DMS 273 (cell line): ENCODE results near the gene FOSL1.

ENCODE experiments used
- DNase-seq: peaks from one replicate; lab custom pipeline; 2025; ENCODE audit not compliant: unreplicated experiment; lab: John Stamatoyannopoulos, UW

The FOSL1 gene

DNA sequence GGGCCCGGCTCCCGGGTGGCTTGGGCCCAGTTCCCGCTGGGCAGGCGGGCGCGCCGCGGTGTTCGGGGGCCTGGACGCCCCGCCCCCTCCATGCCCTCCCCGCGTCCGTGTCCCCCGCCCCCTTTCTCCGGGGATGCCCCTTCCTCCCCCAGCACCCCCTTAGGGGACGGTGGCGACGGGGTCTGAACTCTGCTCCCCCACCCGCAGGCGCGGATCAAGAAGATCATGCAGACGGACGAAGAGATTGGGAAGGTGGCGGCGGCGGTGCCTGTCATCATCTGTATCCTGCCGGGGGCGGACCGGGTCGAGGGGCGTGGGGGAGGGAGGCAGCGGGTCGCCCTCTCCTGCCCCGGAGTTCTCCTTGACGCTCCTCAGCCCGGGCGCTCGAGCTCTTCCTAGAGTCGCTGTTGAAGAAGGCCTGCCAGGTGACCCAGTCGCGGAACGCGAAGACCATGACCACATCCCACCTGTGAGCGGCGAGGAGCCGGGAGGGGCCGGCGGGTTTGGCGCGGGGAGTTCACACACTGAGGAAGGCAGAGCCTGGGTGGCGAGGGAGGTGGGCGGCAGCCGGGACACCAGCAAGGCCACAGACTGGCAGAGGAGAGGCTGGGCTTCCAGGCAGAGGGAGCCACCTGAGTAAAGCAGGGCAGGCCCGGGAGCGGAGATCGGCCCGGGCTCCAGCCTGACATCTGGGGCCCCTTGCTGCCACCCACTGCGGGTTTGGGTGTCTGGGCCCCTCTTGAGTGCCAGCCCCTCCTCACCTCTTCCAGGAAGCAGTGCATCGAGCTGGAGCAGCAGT is 19.6 kb upstream of the FOSL1 start:
- DNase-seq, result peak; percentile 62

- peak; percentile 97 for DNase-seq
These were observed 19.0 kb upstream of the FOSL1 start, which contains the start of gene DRAP1 for GRCh38 chr11:65919141-65919572. Gene DRAP1, plus strand, starts transcription at chr11:65919426. Its CDS starts 76 bp downstream, at chr11:65919502.

GRCh38 chr11:65918211-65919140 is 18.3 kb upstream of the FOSL1 start, which contains the start of gene C11orf68:
Gene C11orf68, minus strand, starts transcription at chr11:65919062. Its CDS starts 31 bp downstream, at chr11:65919031.
- DNase-seq, result peak; percentile 63

- DNase-seq, result no peak
These were observed 17.4 kb upstream of the FOSL1 start for GRCh38 chr11:65917434-65918210.

- DNase-seq, result no peak
These were observed 16.9 kb upstream of the FOSL1 start for GRCh38 chr11:65917077-65917433.

DNA sequence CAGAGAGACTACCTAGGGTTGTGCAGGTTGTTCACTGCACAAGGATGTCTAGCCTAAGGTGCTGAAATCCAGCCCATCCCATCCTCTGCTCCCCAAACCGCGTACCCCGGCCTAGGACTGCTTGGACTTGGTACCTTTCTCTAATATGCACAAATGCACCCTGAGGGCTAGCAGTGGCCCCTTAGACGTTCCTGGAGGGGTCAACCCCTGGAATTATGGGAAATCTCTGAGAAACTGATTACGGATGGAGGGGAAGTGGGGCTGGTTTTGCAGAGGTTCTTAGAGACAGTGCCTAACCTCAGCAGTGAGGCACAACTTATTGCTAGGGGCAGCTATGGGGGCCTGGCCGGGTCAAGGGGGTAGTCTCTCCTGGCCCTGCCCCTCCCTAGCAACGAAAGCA is 16.2 kb upstream of the FOSL1 start:
- no peak for DNase-seq

DNA sequence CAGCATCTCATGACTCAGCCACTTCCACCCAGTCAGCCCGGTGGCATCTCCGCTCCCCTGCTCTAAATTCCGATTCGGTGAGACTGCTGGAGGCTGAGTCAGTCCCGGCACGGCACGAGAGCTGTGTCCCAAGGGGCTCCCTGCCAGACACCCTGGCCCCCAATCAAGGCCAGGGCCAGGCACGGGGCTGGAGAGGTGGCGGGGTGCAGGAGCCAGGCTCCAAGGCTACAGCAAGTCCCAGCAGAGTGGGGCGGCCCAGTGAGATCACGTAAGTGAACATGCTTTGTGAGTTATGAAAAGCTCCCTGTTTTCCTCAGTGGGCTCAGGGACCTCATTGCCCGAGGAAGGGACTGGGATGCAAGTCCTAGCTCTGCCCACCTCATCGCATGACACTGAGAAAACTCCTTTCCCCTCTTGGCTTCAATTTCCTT is 15.6 kb upstream of the FOSL1 start:
- DNase-seq, result peak; percentile 63

GRCh38 chr11:65915101-65915820 is 15.1 kb upstream of the FOSL1 start:
- peak; percentile 72 for DNase-seq

- DNase-seq, result no peak
These were observed 12.7 kb upstream of the FOSL1 start for GRCh38 chr11:65912845-65913244.

DNA sequence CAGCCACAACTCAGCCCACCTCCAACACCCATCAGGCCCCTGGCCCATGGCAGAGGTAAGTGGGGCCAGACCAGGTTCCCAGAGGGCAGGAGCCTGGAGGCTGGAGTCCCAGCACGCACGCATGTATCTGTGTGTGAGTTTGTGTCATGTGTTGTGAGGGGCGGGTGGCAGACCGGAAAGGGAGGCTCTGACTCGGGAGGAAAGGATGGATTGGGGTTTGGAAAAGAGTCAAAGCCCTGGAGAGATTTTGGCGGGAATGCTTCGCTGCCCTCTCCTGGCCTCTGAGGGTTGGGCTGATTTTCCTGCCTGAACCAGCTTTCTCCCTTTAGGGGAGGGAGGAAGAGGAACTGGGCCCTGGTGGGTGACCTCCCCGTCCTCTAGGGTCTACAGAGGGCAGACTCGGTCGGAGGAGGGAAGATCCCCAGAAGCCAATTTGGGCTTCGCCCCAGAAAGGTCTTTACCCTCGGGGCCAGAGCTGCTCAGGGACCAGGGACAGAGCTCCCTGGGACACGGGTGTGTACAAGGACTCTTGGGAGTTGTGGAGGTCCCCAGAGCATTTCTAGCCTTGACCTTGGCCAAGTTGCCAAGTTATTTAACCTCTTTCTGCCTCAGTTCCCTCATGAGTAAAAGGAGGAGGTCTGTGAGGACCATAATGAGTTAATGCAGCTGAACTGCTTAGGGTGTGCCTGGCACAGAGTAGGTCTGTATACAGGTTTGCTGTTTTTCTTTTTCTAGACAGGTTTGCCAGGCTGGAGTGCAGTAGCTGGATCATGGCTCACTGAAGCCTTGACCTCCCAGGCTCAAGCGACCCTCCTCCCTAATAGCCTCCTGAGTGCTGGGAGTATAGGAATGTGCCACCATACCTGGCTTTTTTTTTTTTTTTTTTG is 11.7 kb upstream of the FOSL1 start:
- DNase-seq, result peak; percentile 82

GRCh38 chr11:65907878-65908277 is 7.7 kb upstream of the FOSL1 start:
- DNase-seq, result no peak

GRCh38 chr11:65906602-65907001 is 6.4 kb upstream of the FOSL1 start:
- no peak for DNase-seq

DNA sequence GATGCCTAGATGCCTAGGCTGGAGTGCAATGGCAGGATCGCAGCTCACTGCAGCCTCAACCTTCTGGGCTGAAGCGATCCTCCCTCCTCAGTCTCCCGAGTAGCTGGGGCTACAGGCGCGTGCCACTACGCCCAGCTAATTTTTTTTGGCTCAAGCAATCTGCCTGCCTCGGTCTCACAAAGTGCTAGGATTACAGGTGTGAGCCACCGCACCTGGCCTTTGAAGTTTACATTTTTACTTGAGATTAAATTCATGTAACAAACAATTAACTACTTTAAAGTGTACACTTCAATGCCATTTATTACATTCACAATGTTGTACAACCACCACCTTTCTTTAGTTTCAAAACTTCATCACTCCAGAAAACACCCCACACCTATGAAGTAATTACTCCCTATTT is 3.5 kb upstream of the FOSL1 start:
- no peak for DNase-seq

DNA sequence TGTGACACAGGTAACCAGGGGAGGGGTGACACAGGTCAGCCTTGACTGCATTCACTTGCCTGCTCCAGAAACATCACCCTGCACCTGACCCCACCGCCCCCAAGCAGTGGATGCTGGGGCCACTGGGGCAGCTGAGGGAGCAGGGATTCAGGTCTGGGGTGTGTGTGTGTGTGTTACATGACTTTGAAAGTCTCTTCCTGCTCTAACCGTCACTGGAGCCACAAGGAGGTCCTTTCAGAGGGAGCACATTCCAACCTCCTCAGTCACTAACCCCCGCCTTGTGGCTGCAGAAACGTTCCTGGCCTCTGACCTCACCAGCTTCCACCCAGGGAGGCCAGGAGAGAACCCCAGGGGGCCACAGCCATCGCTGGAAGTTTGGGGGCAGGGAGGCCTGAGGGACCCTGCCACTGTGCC is 2.9 kb upstream of the FOSL1 start:
- no peak for DNase-seq

DNA sequence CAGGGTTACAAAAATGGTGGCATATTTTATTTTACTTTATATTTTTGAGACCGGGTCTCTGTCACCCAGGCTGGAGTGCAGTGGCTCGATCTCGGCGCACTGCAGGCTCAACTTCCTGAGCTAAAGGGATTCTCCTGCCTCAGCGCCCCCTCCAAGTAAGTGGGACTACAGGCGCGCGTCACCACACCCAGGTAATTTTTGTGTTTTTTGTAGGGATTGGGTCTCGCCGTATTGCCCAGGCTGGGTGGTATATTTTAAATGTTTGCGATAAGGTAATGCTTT is 652 bp upstream of the FOSL1 start:
- DNase-seq, result no peak

DNA sequence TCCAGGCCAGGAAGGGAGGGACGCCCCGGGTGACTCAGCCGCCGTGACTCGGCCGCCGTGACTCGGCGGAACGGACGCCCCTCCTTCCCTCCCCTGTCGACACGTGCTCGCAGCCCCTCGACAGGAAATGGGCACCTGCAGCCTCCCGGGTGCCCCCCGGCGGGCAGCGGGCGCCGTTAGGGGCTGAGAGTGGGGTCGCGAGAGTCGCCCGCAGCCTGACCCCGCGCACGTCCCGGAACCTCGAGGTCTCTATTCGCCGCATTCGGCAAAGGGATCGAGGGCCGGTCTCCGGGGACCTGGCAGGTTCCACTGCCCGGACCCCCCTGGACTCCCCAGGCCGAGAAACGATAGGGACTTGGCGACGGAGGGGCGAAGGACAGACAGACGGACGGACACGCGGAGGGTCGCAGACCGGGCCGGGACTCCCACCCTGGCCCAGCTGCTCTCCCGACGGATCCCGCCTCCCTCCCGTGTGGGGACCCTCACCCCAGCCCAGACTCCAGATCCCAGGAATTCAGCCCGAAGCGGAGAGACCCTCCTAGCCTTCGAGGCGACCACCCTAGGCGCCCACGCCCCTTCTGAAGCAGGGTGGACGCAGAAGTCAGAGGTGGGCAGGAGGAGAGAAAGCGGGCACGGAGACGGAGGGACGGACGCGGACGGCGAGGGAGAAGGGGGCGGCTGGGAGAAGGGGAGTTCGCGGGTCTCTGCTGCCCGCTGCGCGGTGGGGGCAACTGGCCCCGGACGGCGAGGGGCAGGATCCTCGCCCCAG is 648 bp downstream of the FOSL1 start:
- peak; percentile 30 for DNase-seq

GRCh38 chr11:65898656-65899355 is 1.4 kb downstream of the FOSL1 start:
- DNase-seq, result no peak

DNA sequence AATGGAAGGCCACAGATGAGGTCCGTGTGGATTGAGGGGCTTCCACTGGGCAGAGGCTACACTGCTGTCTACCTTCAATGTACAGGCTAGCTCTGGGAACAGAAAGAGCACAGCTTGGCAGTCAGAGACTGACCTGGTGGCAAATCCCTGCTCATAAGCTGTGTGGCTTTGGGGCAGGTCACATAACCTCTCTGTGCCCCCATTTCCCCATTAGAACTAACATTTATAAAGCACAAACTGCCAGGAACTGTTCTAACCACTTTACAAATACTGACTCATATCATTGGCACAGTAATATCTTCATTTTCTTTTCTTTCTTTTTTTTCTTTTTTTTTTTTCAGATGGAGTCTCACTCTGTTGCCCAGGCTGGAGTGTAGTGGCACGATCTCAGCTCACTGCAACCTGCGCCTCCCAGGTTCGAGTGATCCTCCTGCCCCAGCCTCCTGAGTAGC is 3.1 kb downstream of the FOSL1 start:
- DNase-seq, result no peak
